Endothelial cell of umbilical vein (primary cell): ENCODE data around the gene HIVEP1. TPM values are rescaled to one million over a fixed set of nuclear protein-coding genes. Genes with fewer than 3 reads are reported as not detected.

Source experiments
- BruUV-seq: library from RNA; stranded (reverse); fragments of 400-500 nt; replicated peaks from 2 replicates; lab custom pipeline; 2021; lab: Mats Ljungman, UMichigan
- CTCF ChIA-PET: fragments of 300-600, 350-600 bp; sonication (Branson Sonifier 250); formaldehyde crosslinking; loops from one replicate; lab custom pipeline; 2021; ENCODE audit warnings: antibody characterized with exemption, inconsistent platforms; lab: Charles Lee
- POLR2A ChIA-PET: fragments of 300-600, 350-600 bp; sonication (Branson Sonifier 250); formaldehyde crosslinking; loops from one replicate; lab custom pipeline; 2021; ENCODE audit warnings: antibody characterized with exemption, inconsistent platforms; lab: Charles Lee
- DNase-seq: peaks from one replicate; pipeline ENCODE4 v3.0.0-alpha.2; 2011; ENCODE audit warnings: low read depth, low spot score
- FAIRE-seq: peaks from 2 replicates; lab custom pipeline; 2011; peaks lifted over from hg19 to GRCh38; lab: Jason Lieb, UNC
- H2AFZ ChIP-seq: 2 replicates; pipeline ENCODE4 v1.6.0; 2012; ENCODE audit warnings: low read depth, low read length, control low read depth, inconsistent platforms
- H3K27ac ChIP-seq: 2 replicates; pipeline ENCODE4 v1.5.1; 2011; ENCODE audit warnings: low read depth, mild to moderate bottlenecking, control low read depth, low read length, moderate library complexity; ENCODE audit not compliant: insufficient read depth
- H3K27me3 ChIP-seq, 2 experiments: 2 replicates each; pipeline versions ENCODE4 v1.6.0 to v1.6.1; 2011; ENCODE audit warnings: low read length in 2 of 2, mixed read lengths in 1 of 2; ENCODE audit not compliant: control insufficient read depth in 2 of 2, insufficient read depth in 2 of 2
- H3K36me3 ChIP-seq, 2 experiments: 2 replicates in 1 of 2; 3 replicates in 1 of 2; pipeline ENCODE4 v1.5.1; 2011; ENCODE audit warnings: low read length in 2 of 2, mild to moderate bottlenecking in 1 of 2, moderate library complexity in 1 of 2; ENCODE audit not compliant: control insufficient read depth in 2 of 2, insufficient read depth in 2 of 2; ENCODE audit errors: extremely low read depth in 1 of 2
- H3K4me1 ChIP-seq: 3 replicates; pipeline ENCODE4 v1.5.1; 2011; ENCODE audit warnings: mild to moderate bottlenecking, low read length; ENCODE audit not compliant: control insufficient read depth, insufficient read depth; ENCODE audit errors: extremely low read depth
- H3K4me2 ChIP-seq: 2 replicates; pipeline ENCODE4 v1.6.1; 2011; ENCODE audit warnings: low read length, control low read depth, mixed read lengths; ENCODE audit not compliant: insufficient read depth
- H3K4me3 ChIP-seq, 3 experiments: fragments of 200-600 bp in 1 of 3; sonication (generic), shearing (Covaris generic) in 1 of 3; replicated peaks in 1 of 3; 2 replicates each; pipeline ENCODE4 v1.5.1; 2011 to 2016; ENCODE audit warnings: control low read depth in 3 of 3, low read length in 3 of 3, mild to moderate bottlenecking in 2 of 3, inconsistent platforms in 1 of 3, low read depth in 1 of 3, moderate library complexity in 1 of 3; ENCODE audit not compliant: insufficient read depth in 1 of 3
- H3K79me2 ChIP-seq: 2 replicates; pipeline ENCODE4 v1.6.0; 2012; ENCODE audit warnings: low read length, inconsistent platforms; ENCODE audit not compliant: control insufficient read depth, insufficient read depth
- H3K9ac ChIP-seq: replicated peaks from 2 replicates; pipeline ENCODE3; 2011; ENCODE audit warnings: low read length, control low read depth; ENCODE audit not compliant: insufficient read depth; ENCODE audit errors: extremely low read depth
- H3K9me1 ChIP-seq: replicated peaks from 3 replicates; pipeline ENCODE4 v1.6.0; 2011; ENCODE audit warnings: mild to moderate bottlenecking, low read length; ENCODE audit not compliant: control insufficient read depth, insufficient read depth; ENCODE audit errors: extremely low read depth
- H3K9me3 ChIP-seq: replicated peaks from 2 replicates; pipeline ENCODE4 v1.5.1; 2012; ENCODE audit warnings: low read length, inconsistent platforms; ENCODE audit not compliant: control insufficient read depth, insufficient read depth
- H4K20me1 ChIP-seq: replicated peaks from 2 replicates; pipeline ENCODE3; 2011; ENCODE audit warnings: mild to moderate bottlenecking, low read length; ENCODE audit not compliant: control insufficient read depth, insufficient read depth; ENCODE audit errors: extremely low read depth
- EZH2 ChIP-seq: IDR thresholded peaks from 2 replicates; pipeline ENCODE4 v1.6.1; 2012; ENCODE audit warnings: borderline replicate concordance, low read depth, mild to moderate bottlenecking, moderate library complexity, low read length, inconsistent platforms; ENCODE audit not compliant: severe bottlenecking
- FOS ChIP-seq: IDR thresholded peaks from 2 replicates; pipeline ENCODE4 v1.6.1; 2011; ENCODE audit warnings: mild to moderate bottlenecking, low read length, moderate library complexity, borderline replicate concordance; ENCODE audit not compliant: insufficient read depth
- GATA2 ChIP-seq: IDR thresholded peaks from 2 replicates; pipeline ENCODE4 v1.7.0; 2011; ENCODE audit warnings: low read depth, mild to moderate bottlenecking, moderate library complexity, mixed read lengths, low read length; ENCODE audit not compliant: insufficient read length, insufficient read depth
- JUN ChIP-seq: IDR thresholded peaks from 2 replicates; pipeline ENCODE4 v1.6.1; 2011; ENCODE audit warnings: borderline replicate concordance, low read depth; ENCODE audit not compliant: insufficient read length, insufficient read depth
- POLR2A ChIP-seq: IDR thresholded peaks from 2 replicates; pipeline ENCODE4 v1.6.1; 2012; ENCODE audit warnings: low read depth, mild to moderate bottlenecking, control low read depth, low read length
- POLR2AphosphoS5 ChIP-seq: IDR thresholded peaks from 2 replicates; pipeline ENCODE4 v1.6.1; 2012; ENCODE audit warnings: low read depth, mild to moderate bottlenecking, control low read depth, low read length, moderate library complexity; ENCODE audit not compliant: insufficient read depth
- dilution Hi-C: fragments of 300-500 bp; cut with MboI; formaldehyde crosslinking; loops from one replicate; pipeline ENCODE4 v1.15.0; 2019; ENCODE audit warnings: low sequenced_read_pairs; ENCODE audit not compliant: extremely low pct_ligation_motif_present
- intact Hi-C: fragments of 100-400 bp; cut with micrococcal nuclease; formaldehyde crosslinking; loops from one replicate; pipeline ENCODE4 v1.10.0; 2022
- polyA plus RNA-seq, 4 experiments: library from polyadenylated mRNA; depleted of rRNA in 3 of 4; stranded (reverse) in 3 of 4; unstranded in 1 of 4; fragments of >200 nt; gene quantifications; 2 replicates each; pipeline versions ENCODE4 v1.2.1 to v1.2.3, GENCODE V29; 2011 to 2012; ENCODE audit warnings: missing spikeins in 1 of 4
- total RNA-seq: library from RNA; stranded (reverse); gene quantifications from 2 replicates; pipeline ENCODE4 v1.2.3, GENCODE V29; 2021
- TF ChIP-seq, protein P1 (sequence below), 2 donors: IDR thresholded peaks; 1 replicate in 1 of 2; 2 replicates in 1 of 2; pipeline ENCODE4 v1.5.1; 2011; ENCODE audit warnings: low read length in 2 of 2, mild to moderate bottlenecking in 2 of 2, moderate library complexity in 2 of 2, control low read depth in 1 of 2, inconsistent platforms in 1 of 2, low read depth in 1 of 2; ENCODE audit not compliant: insufficient read depth in 1 of 2; ENCODE audit errors: extremely low read depth in 1 of 2
- TF ChIP-seq, protein P2 (sequence below): IDR thresholded peaks from 2 replicates; pipeline ENCODE4 v1.6.1; 2011; ENCODE audit not compliant: insufficient read depth, insufficient read length

HIVEP1 gene
- total and polyA plus RNA-seq, 2 donors (not counting 3 experiments of a cell fraction or from before 2014, with no cell fraction given), result 33.5 to 49.2 TPM

GRCh38 chr6:12034837-12035236 is 22.7 kb downstream of the HIVEP1 start:
- intact Hi-C loops, result no loop called here

DNA sequence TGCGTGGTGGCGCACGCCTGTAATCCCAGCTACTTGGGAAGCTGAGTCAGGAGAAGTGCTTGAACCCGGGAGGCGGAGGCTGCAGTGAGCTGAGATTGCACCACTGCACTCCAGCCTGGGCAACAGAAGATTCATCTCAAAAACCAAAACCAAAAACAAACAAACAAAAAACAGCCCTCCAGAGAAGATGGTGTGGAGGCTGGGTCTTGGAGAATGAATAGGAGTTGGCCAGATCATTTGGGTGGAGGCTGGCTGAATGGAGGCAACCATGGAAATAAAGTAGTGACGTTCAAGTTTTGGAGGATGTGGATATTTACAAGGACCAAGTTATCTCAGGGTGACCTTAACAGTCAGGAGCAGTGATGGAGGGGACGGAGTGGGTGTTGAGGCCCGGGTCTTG is 24.7 kb downstream of the HIVEP1 start:
- DNase-seq (no peak), FAIRE-seq (no peak)
- Histone ChIP-seq H3K9me3 (no peaks in the 10 kb centered on the region), H3K27ac (no peak overlapping the region), H3K9ac (no peak overlapping the region), H2AFZ (no peak overlapping the region), H3K36me3 (peaks cover 0 to 2% of the 10 kb centered on the region in 2 experiments), H3K4me1 (peaks cover 3% of the 10 kb centered on the region), H3K27me3 (no peaks in the 10 kb centered on the region), H3K4me2 (no peak overlapping the region), H3K4me3 (no peak overlapping the region), H4K20me1 (peaks cover 3% of the 10 kb centered on the region), H3K9me1 (no peaks in the 10 kb centered on the region), H3K79me2 (peaks cover 74% of the 10 kb centered on the region)
- dilution Hi-C loops (no loop called here), intact Hi-C loops (no loop called here)
- TF ChIP-seq POLR2AphosphoS5, result no peak
- TF ChIP-seq FOS, result no peak
- TF ChIP-seq, protein P1, sequence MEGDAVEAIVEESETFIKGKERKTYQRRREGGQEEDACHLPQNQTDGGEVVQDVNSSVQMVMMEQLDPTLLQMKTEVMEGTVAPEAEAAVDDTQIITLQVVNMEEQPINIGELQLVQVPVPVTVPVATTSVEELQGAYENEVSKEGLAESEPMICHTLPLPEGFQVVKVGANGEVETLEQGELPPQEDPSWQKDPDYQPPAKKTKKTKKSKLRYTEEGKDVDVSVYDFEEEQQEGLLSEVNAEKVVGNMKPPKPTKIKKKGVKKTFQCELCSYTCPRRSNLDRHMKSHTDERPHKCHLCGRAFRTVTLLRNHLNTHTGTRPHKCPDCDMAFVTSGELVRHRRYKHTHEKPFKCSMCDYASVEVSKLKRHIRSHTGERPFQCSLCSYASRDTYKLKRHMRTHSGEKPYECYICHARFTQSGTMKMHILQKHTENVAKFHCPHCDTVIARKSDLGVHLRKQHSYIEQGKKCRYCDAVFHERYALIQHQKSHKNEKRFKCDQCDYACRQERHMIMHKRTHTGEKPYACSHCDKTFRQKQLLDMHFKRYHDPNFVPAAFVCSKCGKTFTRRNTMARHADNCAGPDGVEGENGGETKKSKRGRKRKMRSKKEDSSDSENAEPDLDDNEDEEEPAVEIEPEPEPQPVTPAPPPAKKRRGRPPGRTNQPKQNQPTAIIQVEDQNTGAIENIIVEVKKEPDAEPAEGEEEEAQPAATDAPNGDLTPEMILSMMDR (IDR thresholded peaks at IDR 0.05; ENCODE audit: extremely low read depth in 1 of 2, insufficient read depth in 1 of 2, low read depth in 1 of 2, low read length in 2 of 2), result no peak
- TF ChIP-seq GATA2, result no peak
- TF ChIP-seq EZH2, result no peak
- TF ChIP-seq, protein P2, sequence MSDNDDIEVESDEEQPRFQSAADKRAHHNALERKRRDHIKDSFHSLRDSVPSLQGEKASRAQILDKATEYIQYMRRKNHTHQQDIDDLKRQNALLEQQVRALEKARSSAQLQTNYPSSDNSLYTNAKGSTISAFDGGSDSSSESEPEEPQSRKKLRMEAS, result no peak
- TF ChIP-seq POLR2A, result no peak
- TF ChIP-seq JUN, result no peak
- ChIA-PET CTCF (no interaction called here), POLR2A (no interaction called here)
- no TSS peak for BruUV-seq

More at GRCh38 chr6:12034837-12035236, 22.7 kb downstream of the HIVEP1 start:
- no peak for FAIRE-seq
- no peak overlapping the region for H3K27ac ChIP-seq
- BruUV-seq, result no TSS peak
- no peak overlapping the region for H3K4me2 ChIP-seq
- H3K9ac ChIP-seq, result no peak overlapping the region
- H2AFZ ChIP-seq, result no peak overlapping the region
- H3K4me1 ChIP-seq, result peaks cover 3% of the 10 kb centered on the region
- no peak overlapping the region for H3K4me3 ChIP-seq
- dilution Hi-C loops, result no loop called here
- no peaks in the 10 kb centered on the region for H3K27me3 ChIP-seq
- H3K9me1 ChIP-seq, result no peaks in the 10 kb centered on the region
- ChIA-PET CTCF (interaction anchor here (0.6 to 1.3 kb wide), 4 partner anchors 9 to 380 kb away, joined by 3 to 4 read pairs (median 4); no protein-coding TSS in a partner anchor), POLR2A (no interaction called here)
- DNase-seq, result no peak
- H3K36me3 ChIP-seq, result peaks cover 0 to 3% of the 10 kb centered on the region in 2 experiments
- H3K9me3 ChIP-seq, result no peaks in the 10 kb centered on the region
- peaks cover 86% of the 10 kb centered on the region for H3K79me2 ChIP-seq
- TF ChIP-seq JUN, result no peak
- no peak for TF ChIP-seq FOS
- TF ChIP-seq POLR2A, result no peak
- peaks cover 3% of the 10 kb centered on the region for H4K20me1 ChIP-seq
